AG08396 (cell line): Measurements from ENCODE around the gene RIOX2.
"Not testable (repeated sequence)": the region's sequence is repeated elsewhere in the genome, so short reads cannot be mapped to it uniquely, and the experiment has no call there.

Source experiments
- DNase-seq: peaks from one replicate; pipeline ENCODE4 v3.0.0; 2012; ENCODE audit warnings: low spot score, mixed read lengths

RIOX2 gene

GRCh38 chr3:97911459-97911858, 60.8 kb downstream of the RIOX2 start:
- no peak for DNase-seq

GRCh38 chr3:97910931-97911351, 61.3 kb downstream of the RIOX2 start:
- no peak for DNase-seq

- DNase-seq = not testable (repeated sequence)
These were observed 61.9 kb downstream of the RIOX2 start for GRCh38 chr3:97910236-97910831.

GRCh38 chr3:97909830-97910229, 62.4 kb downstream of the RIOX2 start:
- DNase-seq = not testable (repeated sequence)

- no peak for DNase-seq
These were observed 70.7 kb downstream of the RIOX2 start for GRCh38 chr3:97901313-97902248.

GRCh38 chr3:97899331-97899730, 72.9 kb downstream of the RIOX2 start:
- DNase-seq = no peak

GRCh38 chr3:97896547-97896946, 75.7 kb downstream of the RIOX2 start:
- DNase-seq = no peak

- DNase-seq = no peak
These were observed 76.1 kb downstream of the RIOX2 start for GRCh38 chr3:97896129-97896528.

GRCh38 chr3:97895216-97895615, 77.0 kb downstream of the RIOX2 start:
- no peak for DNase-seq

GRCh38 chr3:97892852-97893251, 79.4 kb downstream of the RIOX2 start:
- DNase-seq = no peak
